GM18951 (cell line): ENCODE data around the gene SLC9A7.

ENCODE experiments used
- POLR2A ChIP-seq: IDR thresholded peaks from 4 replicates; pipeline ENCODE4 v1.6.1; 2011; ENCODE audit warnings: mild to moderate bottlenecking; ENCODE audit not compliant: insufficient read length, insufficient read depth; ENCODE audit errors: extremely low read depth
- in situ Hi-C: fragments of 300-500 bp; cut with MboI; formaldehyde crosslinking; loops from one replicate; pipeline ENCODE4 v1.12.0; 2022; ENCODE audit warnings: low sequenced_read_pairs, mixed read lengths, inconsistent platforms; ENCODE audit not compliant: unreplicated experiment

The SLC9A7 gene

DNA sequence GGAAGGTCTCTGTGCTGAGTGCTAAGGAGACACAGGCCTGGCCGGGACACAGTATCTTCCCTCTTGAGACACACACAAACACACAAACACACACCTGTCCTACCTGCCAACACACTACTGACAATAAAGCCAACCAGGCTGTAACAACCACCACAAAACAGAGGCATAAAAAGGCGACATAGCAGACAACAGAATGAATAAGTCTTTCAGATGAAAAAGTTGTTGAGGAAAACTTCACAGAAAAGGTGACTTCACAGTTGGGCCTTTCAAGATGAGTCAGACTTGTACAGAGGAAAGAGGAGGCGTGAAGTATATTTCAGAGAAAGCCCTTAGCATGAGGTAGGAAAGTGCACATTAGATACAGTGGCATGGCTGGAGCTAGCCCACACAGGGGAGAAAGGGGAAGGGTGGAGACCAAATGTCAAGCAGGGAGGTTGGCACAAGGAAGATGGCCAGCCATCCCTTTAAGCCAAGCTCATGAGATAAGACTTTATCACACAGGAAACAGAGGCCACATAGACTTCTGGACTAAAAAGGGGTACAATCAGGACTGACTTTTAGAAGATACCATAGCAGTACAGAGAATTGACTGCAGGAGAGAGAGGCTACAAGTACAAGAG lies 54.0 kb downstream of the SLC9A7 start:
- in situ Hi-C loops, result no loop called here
- no peak for TF ChIP-seq POLR2A

DNA sequence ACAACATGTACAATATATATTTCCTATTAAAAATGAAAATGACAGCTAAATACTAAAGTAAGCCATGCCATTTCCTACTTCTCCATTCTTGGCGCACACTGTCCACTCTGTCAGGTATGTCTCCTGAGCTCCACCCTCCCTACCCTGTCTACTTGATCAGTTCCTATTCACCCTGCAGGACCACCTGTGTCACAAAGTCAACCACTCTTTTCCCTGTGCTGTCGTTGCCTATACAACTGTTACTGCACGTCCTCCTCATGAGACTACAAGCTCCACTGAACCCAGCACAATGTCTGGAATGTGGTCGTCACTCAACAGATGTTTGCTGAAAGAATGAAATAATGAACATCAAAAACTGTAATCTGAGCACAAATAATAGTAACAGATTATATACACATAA lies 54.9 kb downstream of the SLC9A7 start:
- TF ChIP-seq POLR2A, result no peak
- in situ Hi-C loops, result no loop called here

DNA sequence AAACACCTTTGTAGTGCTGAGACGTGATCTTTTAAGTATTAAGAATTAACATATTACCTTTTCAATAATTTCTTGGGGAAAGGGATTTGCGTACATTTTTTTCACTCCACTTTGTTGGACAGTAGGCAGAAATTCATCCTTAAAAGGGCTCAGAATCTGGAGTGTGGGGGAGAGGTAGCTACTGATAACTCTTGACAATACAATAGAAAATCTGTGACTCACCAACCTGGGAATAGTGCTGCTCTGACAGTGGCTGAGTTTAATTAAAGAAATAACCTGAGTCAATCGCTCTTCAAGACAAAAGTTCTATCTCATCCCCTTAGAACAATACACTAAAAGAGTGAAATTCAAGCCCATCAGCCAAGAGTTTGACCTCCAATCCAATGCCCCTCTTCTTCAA lies 60.2 kb downstream of the SLC9A7 start:
- in situ Hi-C loops, result no loop called here
- TF ChIP-seq POLR2A, result no peak

DNA sequence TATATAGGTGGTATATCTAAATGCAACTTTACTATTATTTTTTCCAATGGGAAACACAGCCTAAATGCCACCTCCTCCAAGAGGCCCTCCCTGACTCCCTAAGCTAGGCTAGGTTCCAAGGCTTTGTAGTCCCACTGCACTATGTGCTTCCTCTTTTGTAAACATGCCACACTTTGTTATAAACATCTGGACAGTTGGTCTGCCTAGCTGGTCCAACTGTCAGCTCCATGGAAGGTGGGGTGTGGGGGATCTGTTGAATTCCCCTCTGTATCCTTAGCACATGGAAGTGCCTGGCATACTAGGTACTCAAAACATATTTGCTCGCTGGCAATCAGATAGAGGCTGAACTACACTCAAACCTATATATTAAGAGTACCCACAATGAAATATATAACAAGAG lies 63.4 kb downstream of the SLC9A7 start:
- in situ Hi-C loops, result no loop called here
- no peak for TF ChIP-seq POLR2A

DNA sequence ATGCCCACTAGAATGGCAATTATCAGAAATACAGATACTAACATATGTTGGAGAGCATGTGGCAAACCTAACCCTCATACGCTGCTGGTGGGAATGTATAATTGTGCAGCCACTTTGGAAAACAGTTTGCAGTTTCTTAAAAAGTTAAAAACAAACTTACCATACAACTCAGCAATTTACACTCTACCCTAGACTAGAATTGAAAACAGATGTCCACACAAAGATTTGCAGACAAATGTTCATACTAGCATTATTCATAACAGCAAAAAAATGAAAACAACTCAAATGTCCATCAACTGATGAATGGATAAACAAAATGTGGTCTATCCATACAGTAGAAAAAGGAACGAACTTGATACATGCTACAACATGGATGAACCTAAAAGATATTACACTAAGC lies 64.4 kb downstream of the SLC9A7 start:
- TF ChIP-seq POLR2A, result no peak
- in situ Hi-C loops, result no loop called here

DNA sequence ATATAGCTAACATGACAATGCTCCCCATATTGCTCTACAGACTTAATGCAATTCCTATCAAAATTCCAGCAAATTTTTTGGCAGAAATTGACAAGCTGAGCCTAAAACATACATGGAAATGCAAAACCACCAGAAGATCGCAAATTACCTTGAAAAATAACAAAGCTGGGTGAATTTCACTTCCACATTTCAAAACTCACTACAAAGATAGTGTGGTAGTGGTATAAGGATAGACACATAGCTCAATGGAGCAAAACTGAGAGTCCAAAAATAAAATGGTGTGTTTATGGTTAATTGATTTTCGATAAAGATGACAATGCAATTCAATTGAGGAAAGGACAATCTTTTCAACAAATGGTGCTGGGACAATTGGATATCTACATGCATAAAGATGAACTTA lies 65.8 kb downstream of the SLC9A7 start:
- TF ChIP-seq POLR2A, result no peak
- in situ Hi-C loops, result no loop called here

DNA sequence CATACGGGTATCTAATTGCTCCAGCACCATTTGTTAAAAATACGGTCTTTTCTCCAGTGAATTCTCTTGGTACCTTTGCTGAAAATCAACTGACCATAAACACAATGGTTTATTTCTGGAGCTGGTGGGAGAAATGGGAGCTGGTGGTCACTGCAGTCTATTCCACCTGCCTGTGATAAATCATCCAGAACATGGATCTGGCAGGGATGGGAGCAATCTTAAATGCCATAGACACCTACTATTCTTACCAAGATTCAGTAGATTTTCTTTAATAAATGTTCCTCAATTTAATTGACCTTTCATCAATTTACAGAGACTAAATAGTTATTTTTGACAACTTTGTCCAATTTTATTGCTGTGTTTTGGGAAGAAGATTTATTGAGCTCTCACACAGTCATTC lies 68.1 kb downstream of the SLC9A7 start:
- in situ Hi-C loops, result no loop called here
- no peak for TF ChIP-seq POLR2A

DNA sequence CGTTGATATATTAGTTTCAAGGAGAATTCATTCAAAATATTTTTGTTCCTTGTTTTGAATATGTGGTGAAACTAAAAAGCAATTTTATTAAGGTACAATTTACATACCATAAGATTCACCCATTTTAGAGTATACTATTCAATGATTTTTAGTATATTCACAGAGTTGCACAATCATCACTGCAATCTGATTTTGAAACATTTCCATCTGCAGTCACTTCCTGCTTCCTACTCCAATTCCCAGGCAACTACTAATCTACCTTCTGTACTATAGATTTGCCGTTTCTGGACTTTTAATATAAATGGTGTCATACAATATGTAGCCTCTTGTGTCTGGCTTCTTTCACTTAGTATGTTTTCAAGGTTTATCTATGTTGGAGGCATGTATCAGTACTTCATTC lies 71.3 kb downstream of the SLC9A7 start:
- no peak for TF ChIP-seq POLR2A
- in situ Hi-C loops, result no loop called here

DNA sequence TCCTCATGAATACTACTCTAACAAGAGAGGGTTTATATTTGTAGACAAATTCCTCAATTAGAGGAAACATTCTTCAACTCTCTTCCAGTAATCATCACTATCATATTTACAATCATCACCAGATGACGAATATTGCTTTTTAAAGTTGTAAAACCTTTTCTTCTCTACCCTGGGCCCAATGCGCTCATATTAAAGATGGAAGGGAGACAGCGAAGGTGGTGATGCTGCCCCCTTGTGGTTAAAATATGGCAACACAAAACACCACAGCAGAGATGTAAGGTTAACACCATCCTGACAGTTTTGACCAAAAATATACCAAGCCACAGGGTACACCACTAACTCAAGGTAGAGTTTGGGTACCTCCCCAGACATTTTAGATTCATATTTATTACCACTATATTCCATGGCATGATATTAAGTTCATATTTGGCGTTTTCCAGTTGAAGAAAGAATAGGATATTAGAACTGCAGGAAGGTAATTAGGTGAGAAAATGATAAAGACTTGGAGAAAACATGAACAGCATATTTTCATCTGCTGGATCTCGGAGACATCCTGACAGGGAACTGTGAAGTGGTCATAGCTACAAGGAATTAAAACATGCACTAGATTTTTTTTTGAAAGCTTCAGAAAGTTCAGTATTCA lies 72.8 kb downstream of the SLC9A7 start:
- in situ Hi-C loops, result no loop called here
- no peak for TF ChIP-seq POLR2A

DNA sequence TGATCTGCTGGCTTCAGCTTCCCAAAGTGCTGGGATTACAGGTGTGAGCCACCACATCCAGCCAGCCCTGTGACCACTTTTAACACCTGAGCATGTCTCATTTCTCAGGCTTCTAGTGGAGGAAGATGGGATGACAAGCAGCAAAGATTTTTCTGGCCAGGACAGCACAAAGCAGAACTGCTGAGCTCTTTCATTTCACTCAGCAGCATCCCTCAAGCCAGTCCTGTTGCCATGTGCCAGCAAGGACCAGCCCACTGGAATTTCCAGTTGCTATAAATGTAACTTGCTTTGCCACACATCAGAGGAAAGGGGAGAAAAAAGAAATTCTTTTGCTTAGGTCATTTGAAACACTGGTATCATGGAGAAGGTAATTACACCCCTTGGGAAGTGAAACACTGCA lies 75.9 kb downstream of the SLC9A7 start:
- in situ Hi-C loops, result no loop called here
- no peak for TF ChIP-seq POLR2A

DNA sequence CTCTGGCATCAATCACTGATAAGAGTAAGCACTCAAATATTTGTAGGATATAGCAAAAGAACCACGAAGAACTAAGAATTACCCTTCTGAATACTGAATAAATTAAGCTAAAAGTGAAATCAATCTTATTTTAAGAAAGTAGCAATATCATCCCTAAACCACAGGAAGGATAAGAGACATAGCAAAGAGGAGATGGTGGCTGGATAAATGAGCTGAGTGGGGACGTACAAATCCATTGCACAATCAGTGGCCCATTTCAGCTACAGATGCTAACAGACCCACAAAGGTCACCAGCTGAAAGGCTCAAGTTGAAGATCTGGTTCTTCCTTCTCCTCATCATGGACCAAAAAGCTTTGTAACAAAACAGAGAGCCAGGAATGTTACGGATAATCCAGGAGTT lies 77.1 kb downstream of the SLC9A7 start:
- in situ Hi-C loops, result no loop called here
- no peak for TF ChIP-seq POLR2A

DNA sequence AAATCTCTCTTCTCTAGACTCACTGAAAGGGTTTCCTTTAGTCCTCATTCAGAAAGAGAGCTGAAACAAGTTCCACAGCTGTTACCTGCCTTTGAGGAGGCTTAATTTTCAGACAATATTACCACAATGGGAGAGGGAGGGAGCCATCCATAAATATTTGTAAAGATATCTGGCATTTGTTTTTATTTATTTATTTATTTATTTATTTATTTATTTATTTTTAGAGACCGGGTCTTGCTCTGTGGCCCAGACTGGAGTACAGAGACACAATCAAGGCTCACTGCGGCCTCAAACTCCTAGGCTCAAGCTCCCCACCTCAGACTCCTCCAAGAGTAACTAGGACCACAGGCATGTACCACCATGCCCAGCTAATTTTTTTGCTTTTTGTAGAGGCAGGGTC lies 80.7 kb downstream of the SLC9A7 start:
- in situ Hi-C loops, result no loop called here

DNA sequence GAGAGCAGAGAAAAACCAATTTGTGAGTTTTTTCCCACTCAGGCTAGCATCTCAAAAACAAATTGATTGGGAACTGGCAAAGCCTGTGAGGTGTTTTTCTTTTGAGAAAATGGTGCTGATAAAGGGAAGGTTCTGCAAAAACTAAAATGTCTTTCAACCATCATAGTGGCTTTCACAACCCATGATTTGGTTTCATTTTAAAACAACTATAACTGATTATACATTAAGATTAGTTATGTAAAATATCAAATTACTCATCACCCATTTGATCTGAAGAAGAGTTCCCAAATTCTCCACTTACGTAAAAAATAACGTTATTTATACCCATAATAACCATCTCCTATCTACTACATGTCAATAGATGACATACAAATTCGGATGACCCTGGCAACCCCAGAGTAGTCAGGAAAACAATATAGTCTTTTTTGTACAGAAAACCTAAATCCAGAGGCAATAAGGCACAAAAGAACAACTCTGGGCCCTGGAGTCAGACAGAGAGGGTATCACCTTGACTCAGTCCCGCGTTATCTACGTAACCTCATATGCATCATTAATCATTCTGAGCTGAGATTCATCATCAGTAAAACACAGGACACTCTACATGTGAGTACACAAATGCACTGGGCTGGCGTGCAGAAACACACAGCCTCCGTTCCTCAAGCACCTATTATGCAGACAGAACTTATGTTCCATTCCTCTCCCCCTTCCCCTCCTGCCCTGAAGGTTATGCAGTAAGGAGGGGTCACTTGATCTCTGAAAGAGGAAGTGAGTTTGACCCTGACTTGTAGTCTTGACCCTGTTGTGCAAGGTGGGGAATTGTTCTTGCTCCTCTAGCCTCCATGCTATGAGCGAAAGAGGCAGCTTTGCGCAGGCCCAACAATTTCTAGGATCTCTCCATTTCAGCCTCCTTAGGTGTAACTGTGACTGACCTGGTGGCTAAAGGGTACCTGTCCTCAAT lies 82.2 kb downstream of the SLC9A7 start:
- no peak for TF ChIP-seq POLR2A
- in situ Hi-C loops, result no loop called here

More for the DNA sequence above, 80.7 kb downstream of the SLC9A7 start:
- TF ChIP-seq POLR2A, result no peak
